ENCODE results near the gene TUG1. TPM values are rescaled to one million over a fixed set of nuclear protein-coding genes. Genes with fewer than 3 reads are reported as not detected.

The TUG1 gene
- total RNA-seq, 1 donor from 2014 or later = 114 TPM

- no peak for DNase-seq (ENCODE audit: low read depth, low spot score)
- H3K9me3 Mint-ChIP-seq = peaks cover 27% of the 10 kb centered on the region
- H3K27ac Mint-ChIP-seq (ENCODE audit: unreplicated experiment) = no peak overlapping the region
- H3K27me3 Mint-ChIP-seq (ENCODE audit: low read depth) = no peaks in the 10 kb centered on the region
- TF ChIP-seq, protein P1, sequence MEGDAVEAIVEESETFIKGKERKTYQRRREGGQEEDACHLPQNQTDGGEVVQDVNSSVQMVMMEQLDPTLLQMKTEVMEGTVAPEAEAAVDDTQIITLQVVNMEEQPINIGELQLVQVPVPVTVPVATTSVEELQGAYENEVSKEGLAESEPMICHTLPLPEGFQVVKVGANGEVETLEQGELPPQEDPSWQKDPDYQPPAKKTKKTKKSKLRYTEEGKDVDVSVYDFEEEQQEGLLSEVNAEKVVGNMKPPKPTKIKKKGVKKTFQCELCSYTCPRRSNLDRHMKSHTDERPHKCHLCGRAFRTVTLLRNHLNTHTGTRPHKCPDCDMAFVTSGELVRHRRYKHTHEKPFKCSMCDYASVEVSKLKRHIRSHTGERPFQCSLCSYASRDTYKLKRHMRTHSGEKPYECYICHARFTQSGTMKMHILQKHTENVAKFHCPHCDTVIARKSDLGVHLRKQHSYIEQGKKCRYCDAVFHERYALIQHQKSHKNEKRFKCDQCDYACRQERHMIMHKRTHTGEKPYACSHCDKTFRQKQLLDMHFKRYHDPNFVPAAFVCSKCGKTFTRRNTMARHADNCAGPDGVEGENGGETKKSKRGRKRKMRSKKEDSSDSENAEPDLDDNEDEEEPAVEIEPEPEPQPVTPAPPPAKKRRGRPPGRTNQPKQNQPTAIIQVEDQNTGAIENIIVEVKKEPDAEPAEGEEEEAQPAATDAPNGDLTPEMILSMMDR (conservative IDR thresholded peaks at IDR 0.05) = no peak
- no peak overlapping the region for H3K4me3 Mint-ChIP-seq
- no peaks in the 10 kb centered on the region for H3K4me1 Mint-ChIP-seq
- peaks cover 39% of the 10 kb centered on the region for H3K36me3 Mint-ChIP-seq (ENCODE audit: low read depth)
Measured at GRCh38 chr22:30985561-30986208, 16.6 kb downstream of the TUG1 start.

DNA sequence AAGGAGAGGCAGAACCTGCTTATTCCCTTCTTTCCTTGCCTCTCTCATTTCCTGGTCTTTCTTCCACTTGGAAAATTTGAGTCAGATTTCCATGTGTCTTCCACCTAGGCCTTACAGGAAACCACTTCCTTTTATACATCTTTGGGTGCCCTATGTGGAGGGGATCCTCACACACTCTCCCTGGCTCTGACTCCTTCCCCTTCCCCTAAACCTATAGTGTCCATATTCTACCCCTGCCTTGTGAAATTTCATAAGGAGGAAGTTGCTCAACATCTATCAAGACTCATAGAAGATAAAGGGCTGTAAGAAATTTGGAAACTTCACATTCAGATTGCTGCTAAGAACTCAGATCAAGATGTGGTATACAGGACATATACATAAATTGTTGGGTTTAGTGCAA, 20.4 kb downstream of the TUG1 start:
- peaks cover 14% of the 10 kb centered on the region for H3K36me3 Mint-ChIP-seq (ENCODE audit: low read depth)
- H3K27ac Mint-ChIP-seq (ENCODE audit: unreplicated experiment) = no peak overlapping the region
- peaks cover 22% of the 10 kb centered on the region for H3K9me3 Mint-ChIP-seq
- H3K27me3 Mint-ChIP-seq (ENCODE audit: low read depth) = no peaks in the 10 kb centered on the region
- H3K4me3 Mint-ChIP-seq = no peak overlapping the region
- TF ChIP-seq, protein P1 (conservative IDR thresholded peaks at IDR 0.05) = no peak
- no peaks in the 10 kb centered on the region for H3K4me1 Mint-ChIP-seq
- no peak for DNase-seq (ENCODE audit: low read depth, low spot score)

GRCh38 chr22:30990690-30991089, 21.6 kb downstream of the TUG1 start:
- DNase-seq (ENCODE audit: low read depth, low spot score) = no peak
- TF ChIP-seq, protein P1 (conservative IDR thresholded peaks at IDR 0.05) = no peak
- Mint-ChIP-seq H3K36me3 (ENCODE audit: low read depth) (peaks cover 9% of the 10 kb centered on the region), H3K4me1 (no peaks in the 10 kb centered on the region), H3K27ac (ENCODE audit: unreplicated experiment) (no peak overlapping the region), H3K9me3 (peaks cover 21% of the 10 kb centered on the region), H3K27me3 (ENCODE audit: low read depth) (no peaks in the 10 kb centered on the region), H3K4me3 (no peak overlapping the region)

DNA sequence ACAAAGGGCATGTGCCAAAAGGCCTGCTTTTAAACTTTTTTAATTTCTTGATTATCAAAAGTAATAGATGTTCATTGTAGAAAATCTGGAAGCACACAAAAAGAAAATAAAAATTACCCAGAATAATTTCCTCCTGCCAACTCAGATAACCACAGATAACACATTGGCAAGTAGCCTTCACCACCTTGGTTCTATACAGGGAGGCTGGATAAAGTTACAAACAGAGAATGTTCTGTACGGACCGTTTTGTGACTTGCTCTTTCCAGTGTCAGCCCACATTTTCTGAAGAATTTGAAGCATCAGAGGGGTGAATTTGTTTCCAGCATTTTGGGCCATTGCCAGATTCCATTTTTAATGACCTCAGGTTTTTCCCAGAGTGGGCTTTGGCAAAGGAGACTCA, 23.5 kb downstream of the TUG1 start:
- DNase-seq (ENCODE audit: low read depth, low spot score) = no peak
- Mint-ChIP-seq H3K27ac (ENCODE audit: unreplicated experiment) (no peak overlapping the region), H3K27me3 (ENCODE audit: low read depth) (no peaks in the 10 kb centered on the region), H3K4me3 (no peak overlapping the region), H3K36me3 (ENCODE audit: low read depth) (peaks cover 6% of the 10 kb centered on the region), H3K9me3 (peaks cover 21% of the 10 kb centered on the region), H3K4me1 (peaks cover 6% of the 10 kb centered on the region)
- TF ChIP-seq, protein P1 (conservative IDR thresholded peaks at IDR 0.05) = no peak

DNA sequence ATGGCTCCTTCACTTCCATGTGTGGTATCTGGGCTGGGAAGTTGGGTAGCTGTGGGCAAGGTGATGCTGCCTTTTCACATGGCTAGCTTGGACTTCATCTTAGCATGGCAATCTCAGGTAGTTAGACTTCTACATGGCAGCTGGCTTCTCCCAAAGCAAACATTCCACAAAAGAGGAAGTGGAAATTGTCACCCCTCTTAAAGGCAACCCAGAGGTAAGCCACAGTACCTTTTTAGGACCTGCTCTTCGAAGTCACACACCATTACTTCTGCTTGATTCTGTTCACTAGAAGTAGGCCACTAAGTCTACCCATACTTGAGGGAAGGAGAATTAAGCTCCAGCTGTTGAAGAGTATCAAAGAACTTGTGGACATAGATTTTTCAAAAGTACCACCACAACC, 25.9 kb downstream of the TUG1 start:
- Mint-ChIP-seq H3K36me3 (ENCODE audit: low read depth) (peaks cover 2% of the 10 kb centered on the region), H3K4me1 (peaks cover 6% of the 10 kb centered on the region), H3K27me3 (ENCODE audit: low read depth) (no peaks in the 10 kb centered on the region), H3K4me3 (no peak overlapping the region), H3K9me3 (peaks cover 18% of the 10 kb centered on the region), H3K27ac (ENCODE audit: unreplicated experiment) (no peak overlapping the region)
- no peak for DNase-seq (ENCODE audit: low read depth, low spot score)
- TF ChIP-seq, protein P1 (conservative IDR thresholded peaks at IDR 0.05) = no peak
